Kidney epithelial cell (primary cell): ENCODE measurements around the gene PHLDA3. TPM values are rescaled to one million over a fixed set of nuclear protein-coding genes. Genes with fewer than 3 reads are reported as not detected.

Source experiments
- DNase-seq: peaks from one replicate; pipeline ENCODE4 v3.0.0-alpha.2; 2010; ENCODE audit warnings: low read depth
- H3K27me3 ChIP-seq: 2 replicates; pipeline ENCODE4 v1.6.0; 2011; ENCODE audit warnings: low read length; ENCODE audit not compliant: control insufficient read depth, insufficient read depth
- H3K36me3 ChIP-seq: 2 replicates; pipeline ENCODE4 v1.5.1; 2011; ENCODE audit warnings: low read length; ENCODE audit not compliant: control insufficient read depth, insufficient read depth
- H3K4me3 ChIP-seq: 2 replicates; pipeline ENCODE4 v1.5.1; 2011; ENCODE audit warnings: low read depth, mild to moderate bottlenecking, control low read depth, low read length
- CTCF ChIP-seq: IDR thresholded peaks from 2 replicates; pipeline ENCODE4 v1.5.1; 2011; ENCODE audit warnings: mild to moderate bottlenecking, moderate library complexity, low read length, control low read depth, inconsistent platforms; ENCODE audit not compliant: insufficient read depth, poor library complexity, severe bottlenecking
- total RNA-seq: library from RNA; depleted of rRNA; stranded (reverse); fragments of >200 nt; gene quantifications from 2 replicates; pipeline ENCODE4 v1.2.3, GENCODE V29; 2015

PHLDA3 gene
- total RNA-seq, 1 donor from 2014 or later = 130 TPM

DNA sequence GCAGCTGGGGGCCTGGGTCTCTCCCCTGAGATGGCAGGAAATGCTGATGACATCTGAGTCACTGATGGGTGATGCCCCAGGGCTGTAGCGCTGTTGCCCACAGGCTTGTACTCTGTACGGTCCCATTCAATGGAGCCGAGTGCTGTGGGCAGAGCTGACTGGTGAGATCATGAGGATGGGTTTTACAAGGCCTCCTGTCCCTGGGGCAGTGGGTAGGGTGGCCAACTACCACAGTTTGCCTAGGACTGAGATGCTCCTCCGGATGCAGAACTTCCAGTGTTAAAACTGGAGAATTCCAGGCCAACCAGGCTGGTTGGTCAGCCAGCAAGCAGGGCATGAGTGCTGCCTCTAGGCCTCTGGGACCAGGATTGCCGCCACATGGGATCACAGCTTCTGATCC lies 9.2 kb downstream of the PHLDA3 start:
- no peak for DNase-seq
- Histone ChIP-seq H3K27me3 (no peaks in the 10 kb centered on the region), H3K4me3 (no peak overlapping the region), H3K36me3 (no peaks in the 10 kb centered on the region)
- no peak for TF ChIP-seq CTCF

- no peak for TF ChIP-seq CTCF
Measured at GRCh38 chr1:201459052-201459451, 9.9 kb downstream of the PHLDA3 start.

DNA sequence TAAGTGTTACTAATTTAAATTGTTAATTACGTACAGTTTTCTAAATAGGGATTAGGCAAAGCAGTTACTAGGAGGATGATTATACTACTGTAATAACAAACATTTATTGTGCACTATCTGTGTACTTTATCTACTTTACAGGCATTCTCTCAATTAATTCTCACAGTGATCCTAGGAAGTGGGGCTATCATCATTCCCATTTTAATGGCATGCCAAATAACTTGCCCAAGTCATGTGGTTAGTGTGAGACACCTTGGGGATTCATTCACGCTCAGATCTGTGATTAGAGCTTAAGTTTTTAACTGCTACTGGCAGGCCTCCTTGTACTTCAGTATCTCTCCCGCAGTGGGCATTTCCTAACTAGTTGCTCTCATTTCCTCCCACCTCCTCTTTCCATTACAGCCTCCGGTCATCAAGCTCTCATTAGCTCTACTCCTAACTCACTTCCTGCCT lies 11.5 kb downstream of the PHLDA3 start:
- Histone ChIP-seq H3K4me3 (no peak overlapping the region), H3K36me3 (no peaks in the 10 kb centered on the region), H3K27me3 (no peaks in the 10 kb centered on the region)
- DNase-seq = no peak
- no peak for TF ChIP-seq CTCF

More at GRCh38 chr1:201459052-201459451, 9.9 kb downstream of the PHLDA3 start:
- DNase-seq = no peak
- no peaks in the 10 kb centered on the region for H3K27me3 ChIP-seq
- H3K4me3 ChIP-seq = no peak overlapping the region
- no peaks in the 10 kb centered on the region for H3K36me3 ChIP-seq

GRCh38 chr1:201456499-201457309 lies 12.3 kb downstream of the PHLDA3 start:
- no peaks in the 10 kb centered on the region for H3K27me3 ChIP-seq
- H3K36me3 ChIP-seq = no peaks in the 10 kb centered on the region
- DNase-seq = peak; percentile 91
- no peak overlapping the region for H3K4me3 ChIP-seq
- no peak for TF ChIP-seq CTCF

- no peak for TF ChIP-seq CTCF
- no peak for DNase-seq
- H3K27me3 ChIP-seq = no peaks in the 10 kb centered on the region
- no peak overlapping the region for H3K4me3 ChIP-seq
- H3K36me3 ChIP-seq = no peaks in the 10 kb centered on the region
Measured at GRCh38 chr1:201455098-201455497, 13.9 kb downstream of the PHLDA3 start.

DNA sequence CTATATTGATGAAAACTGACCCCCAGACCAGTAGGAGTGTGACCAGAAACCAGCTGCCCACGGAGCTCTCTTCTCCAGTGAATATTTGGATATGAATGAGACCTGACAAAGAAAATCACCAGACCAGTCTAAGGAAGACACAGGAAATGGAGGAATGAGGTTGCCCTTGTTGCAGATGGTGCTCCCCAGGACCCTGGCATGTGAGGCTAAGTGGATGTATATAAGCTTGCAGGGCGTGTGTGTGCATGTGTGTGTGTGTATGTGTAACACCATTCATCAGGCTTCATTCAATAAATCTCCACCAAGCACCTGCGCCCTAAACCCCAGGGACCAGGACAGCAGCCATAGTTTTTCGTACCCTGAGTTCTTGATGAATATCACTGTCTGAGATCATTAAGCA lies 14.4 kb downstream of the PHLDA3 start:
- Histone ChIP-seq H3K27me3 (no peaks in the 10 kb centered on the region), H3K4me3 (no peak overlapping the region), H3K36me3 (no peaks in the 10 kb centered on the region)
- TF ChIP-seq CTCF = no peak
- no peak for DNase-seq
